ENCODE results near the gene DDX51.

Gene DDX51

DNA sequence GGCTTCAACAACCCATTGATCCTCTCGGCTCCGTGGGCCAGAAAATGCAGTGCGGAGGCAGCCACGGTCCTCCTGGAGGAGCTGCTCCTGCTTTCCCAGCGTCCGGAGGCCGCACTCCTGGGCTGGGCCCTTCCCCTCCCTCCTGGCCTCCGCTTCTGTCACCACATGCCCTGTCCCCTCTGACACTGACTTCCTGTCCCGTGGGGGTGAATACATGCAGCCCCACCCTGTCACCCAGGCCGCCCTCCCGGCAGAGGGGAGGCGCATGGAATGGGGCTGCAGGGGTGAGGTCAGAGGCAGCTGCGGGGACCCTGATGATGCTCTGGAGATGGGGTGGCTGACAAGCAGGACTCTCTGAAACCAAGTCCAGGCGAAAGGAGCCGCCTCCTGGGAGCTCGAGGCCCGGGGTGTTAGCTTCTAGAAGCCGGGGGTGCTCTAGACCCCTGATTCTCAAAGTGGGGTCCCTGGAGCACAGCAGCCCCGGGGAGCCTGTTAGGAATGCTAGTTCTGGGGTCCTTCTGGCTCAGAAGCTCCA is 32.3 kb upstream of the DDX51 start:
- ATAC-seq: no peak
- TF ChIP-seq ZNF565 (CRISPR knock-in tag; conservative IDR thresholded peaks at IDR 0.05; ENCODE audit: low read depth) (no peak), TOX (CRISPR knock-in tag; IDR thresholded peaks at IDR 0.05; ENCODE audit: borderline replicate concordance) (no peak), ZNF8 (CRISPR knock-in tag; IDR thresholded peaks at IDR 0.05) (no peak), TCF4 (CRISPR knock-in tag; IDR thresholded peaks at IDR 0.05; ENCODE audit: borderline replicate concordance) (no peak), OSR1 (CRISPR knock-in tag; IDR thresholded peaks at IDR 0.05) (no peak), ZFP3 (CRISPR knock-in tag; IDR thresholded peaks at IDR 0.05) (no peak), CSDC2 (CRISPR knock-in tag; IDR thresholded peaks at IDR 0.05) (no peak)
- TF ChIP-seq, protein P1, sequence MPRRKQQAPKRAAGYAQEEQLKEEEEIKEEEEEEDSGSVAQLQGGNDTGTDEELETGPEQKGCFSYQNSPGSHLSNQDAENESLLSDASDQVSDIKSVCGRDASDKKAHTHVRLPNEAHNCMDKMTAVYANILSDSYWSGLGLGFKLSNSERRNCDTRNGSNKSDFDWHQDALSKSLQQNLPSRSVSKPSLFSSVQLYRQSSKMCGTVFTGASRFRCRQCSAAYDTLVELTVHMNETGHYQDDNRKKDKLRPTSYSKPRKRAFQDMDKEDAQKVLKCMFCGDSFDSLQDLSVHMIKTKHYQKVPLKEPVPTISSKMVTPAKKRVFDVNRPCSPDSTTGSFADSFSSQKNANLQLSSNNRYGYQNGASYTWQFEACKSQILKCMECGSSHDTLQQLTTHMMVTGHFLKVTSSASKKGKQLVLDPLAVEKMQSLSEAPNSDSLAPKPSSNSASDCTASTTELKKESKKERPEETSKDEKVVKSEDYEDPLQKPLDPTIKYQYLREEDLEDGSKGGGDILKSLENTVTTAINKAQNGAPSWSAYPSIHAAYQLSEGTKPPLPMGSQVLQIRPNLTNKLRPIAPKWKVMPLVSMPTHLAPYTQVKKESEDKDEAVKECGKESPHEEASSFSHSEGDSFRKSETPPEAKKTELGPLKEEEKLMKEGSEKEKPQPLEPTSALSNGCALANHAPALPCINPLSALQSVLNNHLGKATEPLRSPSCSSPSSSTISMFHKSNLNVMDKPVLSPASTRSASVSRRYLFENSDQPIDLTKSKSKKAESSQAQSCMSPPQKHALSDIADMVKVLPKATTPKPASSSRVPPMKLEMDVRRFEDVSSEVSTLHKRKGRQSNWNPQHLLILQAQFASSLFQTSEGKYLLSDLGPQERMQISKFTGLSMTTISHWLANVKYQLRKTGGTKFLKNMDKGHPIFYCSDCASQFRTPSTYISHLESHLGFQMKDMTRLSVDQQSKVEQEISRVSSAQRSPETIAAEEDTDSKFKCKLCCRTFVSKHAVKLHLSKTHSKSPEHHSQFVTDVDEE (CRISPR knock-in tag; IDR thresholded peaks at IDR 0.05): no peak
- TF ChIP-seq, protein P2, sequence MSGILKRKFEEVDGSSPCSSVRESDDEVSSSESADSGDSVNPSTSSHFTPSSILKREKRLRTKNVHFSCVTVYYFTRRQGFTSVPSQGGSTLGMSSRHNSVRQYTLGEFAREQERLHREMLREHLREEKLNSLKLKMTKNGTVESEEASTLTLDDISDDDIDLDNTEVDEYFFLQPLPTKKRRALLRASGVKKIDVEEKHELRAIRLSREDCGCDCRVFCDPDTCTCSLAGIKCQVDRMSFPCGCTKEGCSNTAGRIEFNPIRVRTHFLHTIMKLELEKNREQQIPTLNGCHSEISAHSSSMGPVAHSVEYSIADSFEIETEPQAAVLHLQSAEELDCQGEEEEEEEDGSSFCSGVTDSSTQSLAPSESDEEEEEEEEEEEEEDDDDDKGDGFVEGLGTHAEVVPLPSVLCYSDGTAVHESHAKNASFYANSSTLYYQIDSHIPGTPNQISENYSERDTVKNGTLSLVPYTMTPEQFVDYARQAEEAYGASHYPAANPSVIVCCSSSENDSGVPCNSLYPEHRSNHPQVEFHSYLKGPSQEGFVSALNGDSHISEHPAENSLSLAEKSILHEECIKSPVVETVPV (CRISPR knock-in tag; IDR thresholded peaks at IDR 0.05): no peak

DNA sequence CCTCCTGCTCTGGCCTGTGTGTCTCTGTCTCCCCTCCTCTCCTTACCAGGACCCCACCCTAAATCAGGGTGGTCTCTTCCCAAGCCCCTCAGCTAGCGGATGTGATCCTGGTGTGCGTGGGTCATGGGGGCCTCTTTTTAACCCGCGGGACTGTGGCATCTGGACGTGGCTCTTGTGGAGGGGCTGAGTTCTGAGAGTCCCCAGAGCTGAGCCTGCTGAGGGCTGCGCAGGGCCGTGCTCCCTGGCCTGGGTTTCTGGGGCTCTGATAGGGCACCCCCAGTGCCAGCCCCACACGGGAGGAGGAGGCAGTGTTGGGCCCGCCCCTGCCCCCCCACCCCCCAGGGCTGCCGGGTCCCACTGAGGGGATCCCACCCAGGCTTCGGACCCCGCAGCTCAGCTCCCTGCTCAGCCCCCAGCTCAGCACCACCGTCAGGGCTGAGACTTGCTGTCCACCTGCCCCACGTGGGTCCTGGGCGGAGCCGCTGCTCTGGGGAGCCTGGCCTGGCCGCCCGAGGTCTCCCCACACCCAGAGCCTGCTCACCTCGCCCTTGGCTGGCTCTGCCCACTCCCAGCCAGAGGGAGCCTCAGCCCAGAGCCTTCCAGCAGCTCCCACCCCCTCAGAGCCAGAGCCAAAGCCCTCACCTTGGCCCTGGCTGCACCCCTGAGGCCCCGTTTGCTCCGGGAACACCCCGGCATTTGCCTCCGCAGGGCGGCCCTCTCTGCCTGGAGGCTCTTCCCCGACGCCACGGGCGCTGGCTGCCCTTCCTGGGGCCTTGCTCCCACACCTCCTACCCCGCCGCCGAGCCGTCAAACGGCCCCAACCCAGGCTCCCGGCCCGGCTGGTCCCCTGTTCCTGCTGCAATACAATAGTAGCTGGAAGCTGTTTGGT is 31.6 kb upstream of the DDX51 start:
- TF ChIP-seq ESRRG (CRISPR knock-in tag; IDR thresholded peaks at IDR 0.05): no peak
- TF ChIP-seq TOX (CRISPR knock-in tag; IDR thresholded peaks at IDR 0.05; ENCODE audit: borderline replicate concordance): no peak
- TF ChIP-seq, protein P3, sequence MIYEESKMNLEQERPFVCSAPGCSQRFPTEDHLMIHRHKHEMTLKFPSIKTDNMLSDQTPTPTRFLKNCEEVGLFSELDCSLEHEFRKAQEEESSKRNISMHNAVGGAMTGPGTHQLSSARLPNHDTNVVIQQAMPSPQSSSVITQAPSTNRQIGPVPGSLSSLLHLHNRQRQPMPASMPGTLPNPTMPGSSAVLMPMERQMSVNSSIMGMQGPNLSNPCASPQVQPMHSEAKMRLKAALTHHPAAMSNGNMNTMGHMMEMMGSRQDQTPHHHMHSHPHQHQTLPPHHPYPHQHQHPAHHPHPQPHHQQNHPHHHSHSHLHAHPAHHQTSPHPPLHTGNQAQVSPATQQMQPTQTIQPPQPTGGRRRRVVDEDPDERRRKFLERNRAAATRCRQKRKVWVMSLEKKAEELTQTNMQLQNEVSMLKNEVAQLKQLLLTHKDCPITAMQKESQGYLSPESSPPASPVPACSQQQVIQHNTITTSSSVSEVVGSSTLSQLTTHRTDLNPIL (CRISPR knock-in tag; IDR thresholded peaks at IDR 0.05; ENCODE audit: low read depth): no peak
- TF ChIP-seq TCF4 (CRISPR knock-in tag; IDR thresholded peaks at IDR 0.05; ENCODE audit: borderline replicate concordance): no peak
- no peak for TF ChIP-seq ARNTL (CRISPR knock-in tag; IDR thresholded peaks at IDR 0.05; ENCODE audit: borderline replicate concordance, low read depth)
- TF ChIP-seq ZFP30 (CRISPR knock-in tag; IDR thresholded peaks at IDR 0.05): no peak
- TF ChIP-seq, protein P4, sequence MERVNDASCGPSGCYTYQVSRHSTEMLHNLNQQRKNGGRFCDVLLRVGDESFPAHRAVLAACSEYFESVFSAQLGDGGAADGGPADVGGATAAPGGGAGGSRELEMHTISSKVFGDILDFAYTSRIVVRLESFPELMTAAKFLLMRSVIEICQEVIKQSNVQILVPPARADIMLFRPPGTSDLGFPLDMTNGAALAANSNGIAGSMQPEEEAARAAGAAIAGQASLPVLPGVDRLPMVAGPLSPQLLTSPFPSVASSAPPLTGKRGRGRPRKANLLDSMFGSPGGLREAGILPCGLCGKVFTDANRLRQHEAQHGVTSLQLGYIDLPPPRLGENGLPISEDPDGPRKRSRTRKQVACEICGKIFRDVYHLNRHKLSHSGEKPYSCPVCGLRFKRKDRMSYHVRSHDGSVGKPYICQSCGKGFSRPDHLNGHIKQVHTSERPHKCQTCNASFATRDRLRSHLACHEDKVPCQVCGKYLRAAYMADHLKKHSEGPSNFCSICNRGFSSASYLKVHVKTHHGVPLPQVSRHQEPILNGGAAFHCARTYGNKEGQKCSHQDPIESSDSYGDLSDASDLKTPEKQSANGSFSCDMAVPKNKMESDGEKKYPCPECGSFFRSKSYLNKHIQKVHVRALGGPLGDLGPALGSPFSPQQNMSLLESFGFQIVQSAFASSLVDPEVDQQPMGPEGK (CRISPR knock-in tag; IDR thresholded peaks at IDR 0.05; ENCODE audit: borderline replicate concordance): no peak
- ATAC-seq: no peak

DNA sequence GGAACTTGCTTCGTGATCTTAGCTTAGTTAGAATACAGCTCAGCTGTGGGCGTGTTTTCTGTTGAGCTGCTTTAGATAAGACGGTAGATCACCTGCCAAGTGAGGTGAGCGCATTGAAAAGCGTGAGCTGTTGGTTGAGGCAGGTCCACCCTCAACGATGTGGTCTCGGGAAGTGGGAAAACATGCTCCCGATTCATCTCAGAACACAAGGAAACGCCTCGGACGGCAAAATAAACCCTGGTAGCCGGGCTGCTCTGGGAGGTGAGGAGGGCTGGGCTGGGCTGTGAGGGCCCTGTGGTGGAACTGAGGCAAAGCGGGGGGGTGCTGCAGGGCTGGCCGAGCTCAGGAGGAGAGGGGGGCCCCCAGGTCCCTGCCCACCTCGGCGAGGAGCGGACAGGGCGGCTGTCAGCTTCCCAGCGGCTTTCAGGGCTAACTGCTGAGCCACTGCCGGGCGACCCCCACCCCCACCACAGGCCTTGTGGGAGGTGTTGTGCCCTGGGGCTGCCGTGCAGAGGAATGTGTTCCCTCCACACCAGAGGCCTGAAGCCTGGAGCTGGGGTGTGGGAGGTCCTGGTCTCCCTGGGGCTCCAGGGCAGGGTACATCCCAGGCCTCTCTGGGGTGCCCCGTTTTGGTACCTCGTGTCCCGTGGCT is 30.8 kb upstream of the DDX51 start:
- no peak for ATAC-seq
- TF ChIP-seq BACH2 (CRISPR knock-in tag; IDR thresholded peaks at IDR 0.05; ENCODE audit: borderline replicate concordance) (no peak), ZNF70 (CRISPR knock-in tag; IDR thresholded peaks at IDR 0.05) (no peak), RARB (CRISPR knock-in tag; IDR thresholded peaks at IDR 0.05) (no peak), TCF4 (CRISPR knock-in tag; IDR thresholded peaks at IDR 0.05; ENCODE audit: borderline replicate concordance) (no peak), ARNTL (CRISPR knock-in tag; IDR thresholded peaks at IDR 0.05; ENCODE audit: borderline replicate concordance, low read depth) (no peak), GLIS3 (CRISPR knock-in tag; IDR thresholded peaks at IDR 0.05) (no peak), ESRRG (CRISPR knock-in tag; IDR thresholded peaks at IDR 0.05) (no peak), ISL1 (CRISPR knock-in tag; IDR thresholded peaks at IDR 0.05) (no peak), SNAI2 (CRISPR knock-in tag; IDR thresholded peaks at IDR 0.05) (no peak)
- TF ChIP-seq, protein P4 (CRISPR knock-in tag; IDR thresholded peaks at IDR 0.05; ENCODE audit: borderline replicate concordance): no peak
- TF ChIP-seq, protein P2 (CRISPR knock-in tag; IDR thresholded peaks at IDR 0.05): no peak
- TF ChIP-seq, protein P3 (CRISPR knock-in tag; IDR thresholded peaks at IDR 0.05; ENCODE audit: low read depth): no peak
- TF ChIP-seq, protein P5, sequence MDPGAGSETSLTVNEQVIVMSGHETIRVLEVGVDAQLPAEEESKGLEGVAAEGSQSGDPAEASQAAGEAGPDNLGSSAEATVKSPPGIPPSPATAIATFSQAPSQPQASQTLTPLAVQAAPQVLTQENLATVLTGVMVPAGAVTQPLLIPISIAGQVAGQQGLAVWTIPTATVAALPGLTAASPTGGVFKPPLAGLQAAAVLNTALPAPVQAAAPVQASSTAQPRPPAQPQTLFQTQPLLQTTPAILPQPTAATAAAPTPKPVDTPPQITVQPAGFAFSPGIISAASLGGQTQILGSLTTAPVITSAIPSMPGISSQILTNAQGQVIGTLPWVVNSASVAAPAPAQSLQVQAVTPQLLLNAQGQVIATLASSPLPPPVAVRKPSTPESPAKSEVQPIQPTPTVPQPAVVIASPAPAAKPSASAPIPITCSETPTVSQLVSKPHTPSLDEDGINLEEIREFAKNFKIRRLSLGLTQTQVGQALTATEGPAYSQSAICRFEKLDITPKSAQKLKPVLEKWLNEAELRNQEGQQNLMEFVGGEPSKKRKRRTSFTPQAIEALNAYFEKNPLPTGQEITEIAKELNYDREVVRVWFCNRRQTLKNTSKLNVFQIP (CRISPR knock-in tag; IDR thresholded peaks at IDR 0.05; ENCODE audit: borderline replicate concordance, low read depth): no peak

Data from SK-N-SH treated with all-trans-retinoic acid at 6 μM for 48 hours (cell line).